ENCODE results near the gene OR7A17. TPM values are rescaled to one million over a fixed set of nuclear protein-coding genes. Genes with fewer than 3 reads are reported as not detected.
A peak's percentile ranks its signal among the peaks of the same experiment; 100 is the strongest.

Gene OR7A17
- polyA plus RNA-seq, 3 donors: not detected

DNA sequence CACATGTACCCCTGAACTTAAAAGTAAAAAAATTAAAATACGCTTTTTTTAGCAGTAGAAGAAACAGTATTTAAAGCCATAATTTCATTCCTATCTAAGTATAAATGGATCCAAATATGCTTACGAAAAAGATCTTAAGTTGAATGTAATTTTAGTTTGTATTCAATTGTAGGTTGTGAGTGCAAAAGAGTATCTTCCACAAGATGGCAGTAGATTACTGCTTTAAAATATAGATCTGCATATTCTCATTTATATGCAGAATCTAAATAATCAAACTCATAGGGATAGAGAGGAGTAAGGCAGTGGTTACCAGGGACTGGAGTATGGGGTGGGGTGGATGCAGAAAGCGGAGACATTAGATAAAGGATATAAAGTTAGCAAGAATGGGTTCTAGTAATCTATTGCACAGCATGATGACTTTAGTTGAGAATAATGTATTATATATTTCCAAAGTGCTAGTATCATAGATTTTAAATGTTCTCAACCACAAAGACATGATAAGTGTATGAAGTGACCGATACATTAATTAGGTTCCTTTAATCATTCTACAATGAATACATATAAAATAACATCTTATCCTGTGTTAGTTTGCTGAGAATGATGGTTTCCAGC is 14.2 kb downstream of the OR7A17 start:
- no peaks in the 10 kb centered on the region for H3K79me2 ChIP-seq (ENCODE audit: insufficient read depth, low read length)
- no peaks in the 10 kb centered on the region for H3K36me3 Mint-ChIP-seq
- no peak overlapping the region for H3K4me3 ChIP-seq (replicated peaks in 1 of 3; ENCODE audit: low read depth in 2 of 3, low read length in 3 of 3)
- DNase-seq: peak in 2 of 3 donors; percentile 9 to 40
- TF ChIP-seq, protein P1, sequence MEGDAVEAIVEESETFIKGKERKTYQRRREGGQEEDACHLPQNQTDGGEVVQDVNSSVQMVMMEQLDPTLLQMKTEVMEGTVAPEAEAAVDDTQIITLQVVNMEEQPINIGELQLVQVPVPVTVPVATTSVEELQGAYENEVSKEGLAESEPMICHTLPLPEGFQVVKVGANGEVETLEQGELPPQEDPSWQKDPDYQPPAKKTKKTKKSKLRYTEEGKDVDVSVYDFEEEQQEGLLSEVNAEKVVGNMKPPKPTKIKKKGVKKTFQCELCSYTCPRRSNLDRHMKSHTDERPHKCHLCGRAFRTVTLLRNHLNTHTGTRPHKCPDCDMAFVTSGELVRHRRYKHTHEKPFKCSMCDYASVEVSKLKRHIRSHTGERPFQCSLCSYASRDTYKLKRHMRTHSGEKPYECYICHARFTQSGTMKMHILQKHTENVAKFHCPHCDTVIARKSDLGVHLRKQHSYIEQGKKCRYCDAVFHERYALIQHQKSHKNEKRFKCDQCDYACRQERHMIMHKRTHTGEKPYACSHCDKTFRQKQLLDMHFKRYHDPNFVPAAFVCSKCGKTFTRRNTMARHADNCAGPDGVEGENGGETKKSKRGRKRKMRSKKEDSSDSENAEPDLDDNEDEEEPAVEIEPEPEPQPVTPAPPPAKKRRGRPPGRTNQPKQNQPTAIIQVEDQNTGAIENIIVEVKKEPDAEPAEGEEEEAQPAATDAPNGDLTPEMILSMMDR (IDR thresholded peaks at IDR 0.05): peak; percentile 64
- H3K27me3 Mint-ChIP-seq (ENCODE audit: low read depth in 3 of 3): peaks cover 0 to 4% (median 2%) of the 10 kb centered on the region in 3 donors
- no peaks in the 10 kb centered on the region for H3K9me3 ChIP-seq (replicated peaks in 1 of 2; ENCODE audit: control insufficient read depth in 1 of 2, insufficient read depth in 1 of 2, low read length in 2 of 2)
- H2AFZ ChIP-seq (ENCODE audit: insufficient read depth, low read depth, low read length, poor library complexity, severe bottlenecking): no peak overlapping the region
- H3K27ac ChIP-seq (ENCODE audit: low read depth in 1 of 2, low read length in 2 of 2): no peak overlapping the region
- no CpG with 5 or more reads among the region's 4 CpGs for WGBS (ENCODE audit: insufficient coverage)
- no peak overlapping the region for H3K9ac ChIP-seq (ENCODE audit: insufficient read depth, low read length, poor library complexity, severe bottlenecking)
- intact Hi-C loops (cut with micrococcal nuclease): loop anchor here in 1 of 2 donors (10.0 kb wide), 1 partner anchor 683 kb away; no protein-coding TSS in a partner anchor
- no peaks in the 10 kb centered on the region for H3K27me3 ChIP-seq (ENCODE audit: control insufficient read depth in 2 of 2, insufficient read depth in 2 of 2, low read length in 2 of 2)
- H3K9me3 Mint-ChIP-seq: peaks cover 0 to 1% (median 0%) of the 10 kb centered on the region in 7 donors
- H4K20me1 ChIP-seq (ENCODE audit: insufficient read depth, low read length): no peaks in the 10 kb centered on the region
- no peaks in the 10 kb centered on the region for H3K36me3 ChIP-seq (replicated peaks in 1 of 2; ENCODE audit: control insufficient read depth in 1 of 2, insufficient read depth in 2 of 2, low read length in 2 of 2)
- no peak overlapping the region for H3K27ac Mint-ChIP-seq
- H3K4me2 ChIP-seq (replicated peaks; ENCODE audit: extremely low read depth, low read length, poor library complexity, severe bottlenecking): no peak overlapping the region
- no peaks in the 10 kb centered on the region for H3K4me1 ChIP-seq (ENCODE audit: control insufficient read depth in 1 of 2, insufficient read depth in 2 of 2, low read length in 2 of 2)
- no peak overlapping the region for H3K4me3 Mint-ChIP-seq
- H3K4me1 Mint-ChIP-seq: no peaks in the 10 kb centered on the region

DNA sequence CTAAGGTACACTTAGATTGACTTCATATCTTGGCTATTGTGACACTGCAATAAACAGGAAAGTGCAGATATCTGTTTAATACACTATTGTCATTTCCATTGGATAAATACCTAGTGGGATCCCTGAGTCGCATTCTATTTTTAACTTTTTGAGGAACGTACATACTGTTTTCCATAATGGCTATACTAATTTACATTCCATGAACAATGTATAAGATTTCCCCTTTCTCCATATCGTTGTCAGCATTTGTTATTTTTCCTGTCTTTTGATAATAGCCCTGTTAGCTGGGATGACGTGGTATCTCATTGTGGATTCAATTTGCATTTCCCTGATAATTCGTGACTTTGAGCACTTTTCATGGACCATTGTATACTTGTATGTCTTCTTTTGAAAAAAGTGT is 17.4 kb downstream of the OR7A17 start:
- no peak overlapping the region for H3K9ac ChIP-seq (ENCODE audit: insufficient read depth, low read length, poor library complexity, severe bottlenecking)
- no peaks in the 10 kb centered on the region for H3K4me1 ChIP-seq (ENCODE audit: control insufficient read depth in 1 of 2, insufficient read depth in 2 of 2, low read length in 2 of 2)
- no peaks in the 10 kb centered on the region for H4K20me1 ChIP-seq (ENCODE audit: insufficient read depth, low read length)
- Mint-ChIP-seq H3K4me3 (no peak overlapping the region), H3K27ac (no peak overlapping the region), H3K27me3 (ENCODE audit: low read depth in 3 of 3) (peaks cover 1 to 9% (median 2%) of the 10 kb centered on the region in 3 donors), H3K36me3 (no peaks in the 10 kb centered on the region), H3K4me1 (no peaks in the 10 kb centered on the region), H3K9me3 (peaks cover 0 to 1% (median 0%) of the 10 kb centered on the region in 7 donors)
- H3K9me3 ChIP-seq (replicated peaks in 1 of 2; ENCODE audit: control insufficient read depth in 1 of 2, insufficient read depth in 1 of 2, low read length in 2 of 2): no peaks in the 10 kb centered on the region
- intact Hi-C loops (cut with micrococcal nuclease): no loop called here
- no peaks in the 10 kb centered on the region for H3K36me3 ChIP-seq (replicated peaks in 1 of 2; ENCODE audit: control insufficient read depth in 1 of 2, insufficient read depth in 2 of 2, low read length in 2 of 2)
- DNase-seq: no peak
- H2AFZ ChIP-seq (ENCODE audit: insufficient read depth, low read depth, low read length, poor library complexity, severe bottlenecking): no peak overlapping the region
- TF ChIP-seq, protein P1 (IDR thresholded peaks at IDR 0.05): no peak
- H3K4me3 ChIP-seq (replicated peaks in 1 of 3; ENCODE audit: low read depth in 2 of 3, low read length in 3 of 3): no peak overlapping the region
- no peak overlapping the region for H3K27ac ChIP-seq (ENCODE audit: low read depth in 1 of 2, low read length in 2 of 2)
- no CpG with 5 or more reads among the region's 5 CpGs for WGBS (ENCODE audit: insufficient coverage)
- H3K4me2 ChIP-seq (replicated peaks; ENCODE audit: extremely low read depth, low read length, poor library complexity, severe bottlenecking): no peak overlapping the region
- H3K27me3 ChIP-seq (ENCODE audit: control insufficient read depth in 2 of 2, insufficient read depth in 2 of 2, low read length in 2 of 2): peaks cover 0 to 6% of the 10 kb centered on the region in 2 donors
- no peaks in the 10 kb centered on the region for H3K79me2 ChIP-seq (ENCODE audit: insufficient read depth, low read length)
